HG02884 (cell line): ENCODE measurements around the gene CD6.

Source experiments
- ATAC-seq: cut with Tn5 transposase; IDR thresholded peaks from one replicate; pipeline ENCODE4 v1.9.1; 2021; ENCODE audit warnings: mild to moderate bottlenecking, moderate library complexity; ENCODE audit not compliant: unreplicated experiment

CD6 gene

DNA sequence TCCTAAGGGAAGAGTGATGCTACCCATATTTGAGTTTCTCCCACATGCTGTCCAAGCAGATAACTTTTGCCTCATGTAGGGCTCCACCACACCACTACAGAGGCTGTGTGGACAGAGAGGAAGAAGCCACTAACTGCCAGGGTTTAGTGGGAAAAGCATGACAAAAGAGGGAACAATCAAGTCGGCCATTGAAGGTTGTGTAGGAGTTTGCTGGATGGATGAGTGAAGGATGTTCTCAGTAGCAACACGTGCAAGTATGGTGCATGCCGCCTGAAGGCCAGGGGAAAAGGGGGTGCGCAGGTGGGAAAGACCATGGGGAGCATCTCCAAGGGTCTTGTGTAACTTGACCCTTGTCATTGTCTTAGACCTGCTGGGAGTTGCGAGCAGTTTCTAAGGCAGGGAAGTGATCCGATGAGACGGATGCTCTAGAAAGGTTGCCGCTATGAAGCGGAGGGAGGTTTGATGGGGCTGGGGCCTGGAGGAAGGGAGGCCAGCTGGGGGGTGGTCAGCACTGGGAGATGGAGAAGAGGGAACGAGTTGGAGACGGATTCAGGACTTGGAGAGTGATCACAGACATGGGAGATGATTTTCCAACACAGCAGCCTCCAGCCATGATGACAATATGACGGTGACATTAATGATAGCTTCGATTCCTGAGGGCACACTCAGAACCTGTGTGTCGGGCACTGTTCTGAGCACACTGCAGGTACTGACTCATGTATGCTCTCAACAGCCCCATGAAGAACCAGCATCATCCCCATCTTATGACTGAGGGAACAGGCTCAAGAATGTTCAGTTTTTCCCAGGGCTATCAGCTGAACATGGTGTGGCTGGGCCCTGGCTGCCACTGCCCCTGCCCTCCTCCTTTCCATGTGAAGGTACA lies 53.7 kb downstream of the CD6 start:
- no peak for ATAC-seq

DNA sequence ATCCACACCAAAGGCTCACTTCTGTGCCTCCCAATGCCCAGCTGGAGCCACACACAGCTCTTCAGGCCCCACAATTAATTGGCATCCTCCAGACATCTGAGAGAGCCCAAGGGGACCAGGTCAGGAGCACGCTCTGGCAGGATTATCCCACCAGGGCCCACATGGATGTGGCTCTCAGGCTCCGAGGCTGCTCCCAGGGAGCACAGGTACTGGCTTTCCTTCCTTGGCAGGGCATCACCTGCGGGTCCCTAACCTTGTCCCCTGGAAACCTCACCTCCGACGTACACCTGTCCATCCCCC lies 54.3 kb downstream of the CD6 start:
- no peak for ATAC-seq

DNA sequence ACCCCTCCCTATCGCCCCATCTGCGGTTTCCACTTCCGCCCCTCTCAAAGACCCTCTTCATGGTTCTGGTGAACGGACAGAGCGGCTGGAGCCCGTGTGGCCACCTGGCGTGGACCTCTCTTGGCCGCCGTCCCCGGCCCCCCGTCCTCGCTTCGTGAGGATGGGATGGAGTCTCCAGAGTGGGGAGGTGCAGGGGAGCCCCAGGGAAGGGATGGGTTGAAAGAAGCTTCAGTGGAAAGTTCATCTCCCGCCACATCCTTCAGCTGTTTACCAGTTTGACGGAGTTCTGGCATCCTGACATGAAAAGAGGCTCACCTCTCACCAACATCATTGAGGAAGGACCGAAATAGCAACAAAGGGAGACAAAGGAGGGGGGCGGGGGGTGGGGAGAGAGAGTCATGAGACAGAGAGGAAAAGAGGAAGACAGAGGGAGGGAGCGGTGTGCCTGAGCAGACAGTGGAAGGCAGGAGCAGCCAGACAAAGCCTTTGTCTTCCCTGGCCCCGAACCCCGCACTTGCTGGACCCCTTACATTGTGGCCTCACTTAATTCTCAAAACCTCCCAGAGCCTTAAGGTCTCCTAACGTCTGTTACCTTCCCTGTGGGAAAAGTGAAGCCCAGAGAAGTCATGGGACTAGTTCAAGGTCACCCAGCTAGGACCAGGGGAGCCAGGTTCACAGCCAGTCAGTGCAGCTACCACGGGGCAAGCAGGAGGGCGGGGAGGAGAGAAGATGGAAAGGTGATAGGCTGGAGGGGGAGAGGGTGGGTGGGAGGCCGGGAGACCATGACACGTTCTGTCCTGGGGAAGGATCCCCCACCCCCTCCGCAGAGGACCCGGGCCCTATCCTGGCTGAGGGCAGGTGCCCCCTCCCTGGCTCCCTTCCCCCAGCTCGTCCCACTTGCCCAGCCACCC lies 54.9 kb downstream of the CD6 start:
- ATAC-seq, result no peak

DNA sequence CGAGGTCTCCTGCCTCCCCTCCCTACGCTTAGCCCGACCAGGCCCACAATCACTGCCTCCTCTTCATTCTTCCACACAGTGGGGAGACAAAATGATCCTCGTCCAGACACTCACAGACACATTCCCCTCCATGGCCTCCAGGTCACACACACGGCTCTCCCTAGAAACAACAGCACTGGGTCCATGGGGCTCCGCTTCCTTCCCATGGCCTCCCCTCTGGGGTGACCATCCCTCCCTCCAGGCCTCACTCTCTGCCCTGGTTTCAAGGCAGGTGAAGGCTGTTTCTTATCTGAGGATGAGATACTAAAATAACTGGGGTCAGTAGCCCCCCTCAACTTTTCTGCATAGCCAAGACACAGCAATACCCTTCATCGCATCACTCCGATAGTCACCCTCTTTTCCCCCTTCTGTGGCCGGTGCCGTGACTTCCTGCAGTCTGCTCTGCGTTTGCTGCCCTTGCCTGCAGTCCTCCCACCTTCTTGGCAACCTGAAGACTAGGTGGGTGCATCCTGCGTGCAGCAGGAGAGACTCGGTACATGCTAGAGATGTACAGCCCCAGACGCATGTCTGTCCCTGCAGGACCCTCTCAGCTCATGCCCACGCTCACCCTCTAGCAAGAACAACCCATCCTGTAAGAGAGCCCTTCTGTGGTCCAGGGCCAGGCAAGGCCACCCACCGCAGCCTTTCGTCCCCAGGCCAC lies 55.8 kb downstream of the CD6 start:
- ATAC-seq, result no peak

DNA sequence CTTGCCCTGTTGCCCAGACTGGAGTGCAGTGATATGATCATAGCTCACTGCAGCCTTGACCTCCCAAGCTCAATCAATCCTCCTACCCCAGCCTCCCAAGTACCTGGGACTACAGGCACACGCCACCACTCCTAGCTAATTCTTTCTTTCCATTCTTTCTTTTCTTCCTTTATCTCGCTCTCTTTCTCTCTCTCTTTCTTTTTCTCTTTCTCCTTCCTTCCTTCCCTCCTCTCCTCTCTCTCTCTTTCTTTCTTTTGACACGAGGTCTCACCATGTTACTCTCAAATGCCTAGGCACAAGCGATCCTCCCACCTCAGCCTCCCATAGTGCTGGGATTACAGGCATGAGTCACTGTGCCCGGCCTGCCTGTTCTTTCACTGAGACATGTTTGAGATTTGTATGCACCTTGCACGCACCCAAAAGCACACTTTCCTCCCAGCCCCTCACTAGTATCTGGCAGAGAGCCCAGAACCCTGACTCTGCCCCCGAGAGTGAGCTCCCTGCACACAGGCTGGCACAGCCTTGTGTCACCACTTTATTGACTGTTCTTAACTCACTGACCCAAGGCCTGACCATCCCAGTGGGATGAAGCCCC lies 56.8 kb downstream of the CD6 start:
- ATAC-seq, result peak; percentile 81

DNA sequence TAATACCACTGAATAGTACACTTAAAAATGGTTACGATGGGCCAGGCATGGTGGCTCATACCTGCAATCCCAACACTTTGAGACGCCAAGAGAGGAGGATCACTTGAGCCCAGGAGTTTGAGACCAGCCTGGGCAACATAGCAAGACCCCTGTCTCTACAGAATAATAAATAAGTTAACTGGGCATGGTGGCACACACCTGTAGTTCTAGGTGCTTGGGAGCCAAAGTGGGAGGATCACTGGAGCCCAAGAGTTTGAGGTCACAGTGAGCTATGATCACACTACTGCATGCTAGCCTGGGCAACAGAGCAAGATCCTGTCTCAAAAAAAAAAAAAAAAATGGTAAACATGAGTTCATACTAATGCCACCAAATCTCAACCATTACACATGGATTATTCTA lies 61.3 kb downstream of the CD6 start:
- no peak for ATAC-seq

DNA sequence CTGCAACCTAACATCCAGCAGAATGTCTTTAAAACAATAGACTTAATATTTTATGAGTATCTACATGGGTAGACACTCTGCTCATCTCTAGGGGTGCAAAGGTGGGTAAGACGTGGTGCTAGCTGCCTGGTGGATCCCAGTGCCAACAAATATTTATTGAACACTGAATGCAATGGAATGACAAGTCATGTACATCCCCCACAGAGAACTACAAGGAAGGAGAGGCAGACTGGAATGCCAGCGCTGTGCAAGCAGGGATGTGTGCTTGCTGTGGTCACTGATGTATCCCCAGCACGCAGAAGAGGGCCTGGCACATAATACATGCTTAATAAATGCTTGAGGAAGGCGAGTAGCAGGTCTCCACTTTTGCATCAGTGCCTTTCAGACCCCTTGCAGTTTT lies 61.9 kb downstream of the CD6 start:
- ATAC-seq, result no peak

DNA sequence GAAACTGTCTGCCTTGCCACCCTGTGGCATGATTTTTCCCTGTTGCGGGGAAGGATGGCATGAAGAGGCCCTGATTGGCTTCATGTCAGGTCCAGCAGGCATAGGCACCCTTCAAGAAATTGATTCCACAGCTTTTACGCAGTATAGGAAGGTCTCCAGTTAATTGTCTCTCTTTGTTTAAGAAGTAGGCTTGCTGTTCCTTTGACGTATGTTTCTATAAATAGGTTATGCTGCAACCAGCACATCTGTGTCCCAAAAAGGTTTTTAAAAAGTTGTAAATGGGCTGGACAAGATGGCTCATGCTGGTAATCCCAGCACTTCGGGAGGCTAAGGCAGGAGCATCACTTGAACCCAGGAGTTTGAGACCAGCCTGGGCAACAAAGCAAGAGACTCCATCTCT lies 62.6 kb downstream of the CD6 start:
- ATAC-seq, result no peak

DNA sequence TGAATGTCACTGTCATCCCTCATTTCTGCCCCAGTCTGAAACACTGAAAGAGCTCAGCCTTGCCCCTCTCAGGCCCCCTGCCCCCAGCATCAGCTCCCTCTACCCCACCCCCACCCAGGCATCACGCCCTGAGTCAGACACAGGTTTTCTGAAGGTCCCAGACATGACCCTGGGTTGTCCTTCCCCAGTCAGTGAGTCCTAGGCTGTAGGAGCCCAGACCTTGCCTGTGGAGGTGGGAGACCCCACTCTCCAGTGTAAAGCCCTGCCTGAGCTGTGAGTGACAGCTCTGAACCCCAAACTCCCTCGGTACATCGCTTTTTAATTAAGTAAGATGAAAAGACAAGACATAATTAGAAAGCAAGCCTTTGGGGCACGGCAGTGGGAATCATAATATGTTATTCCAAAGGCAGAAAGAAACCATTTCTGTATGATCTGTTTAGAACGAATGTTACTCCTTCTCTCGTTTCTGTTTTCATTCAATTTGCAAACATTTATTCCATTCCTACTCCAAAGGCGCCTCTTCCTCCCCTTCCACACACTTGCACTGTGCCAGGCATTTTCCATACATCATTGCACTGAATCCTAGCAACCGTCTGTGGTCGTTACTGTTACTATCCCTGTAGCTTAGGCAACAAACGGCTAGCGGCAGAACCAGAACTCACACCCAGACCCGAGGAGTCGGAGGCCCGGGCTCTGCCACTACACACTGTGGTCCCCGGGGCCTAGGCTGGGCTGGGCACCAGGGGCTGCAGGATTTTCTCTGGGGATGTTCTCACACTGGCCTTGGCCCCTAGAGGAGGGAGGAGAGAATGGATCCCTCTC lies 63.4 kb downstream of the CD6 start:
- ATAC-seq, result no peak

DNA sequence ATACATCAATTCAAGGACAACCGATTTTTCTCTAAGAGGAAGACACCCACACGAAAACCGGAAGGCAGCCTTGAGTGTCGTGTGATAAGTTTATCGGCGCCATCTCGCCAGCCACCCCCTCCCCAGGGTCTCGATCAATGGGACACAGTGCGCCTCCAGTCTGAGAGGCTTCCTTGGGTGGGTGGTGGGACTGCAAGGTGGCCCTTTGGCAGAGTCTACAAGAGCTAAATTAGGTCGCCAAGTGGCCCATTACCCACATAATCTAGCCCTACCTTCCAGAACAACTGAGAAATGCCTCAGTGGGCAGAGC lies 64.0 kb downstream of the CD6 start:
- no peak for ATAC-seq

DNA sequence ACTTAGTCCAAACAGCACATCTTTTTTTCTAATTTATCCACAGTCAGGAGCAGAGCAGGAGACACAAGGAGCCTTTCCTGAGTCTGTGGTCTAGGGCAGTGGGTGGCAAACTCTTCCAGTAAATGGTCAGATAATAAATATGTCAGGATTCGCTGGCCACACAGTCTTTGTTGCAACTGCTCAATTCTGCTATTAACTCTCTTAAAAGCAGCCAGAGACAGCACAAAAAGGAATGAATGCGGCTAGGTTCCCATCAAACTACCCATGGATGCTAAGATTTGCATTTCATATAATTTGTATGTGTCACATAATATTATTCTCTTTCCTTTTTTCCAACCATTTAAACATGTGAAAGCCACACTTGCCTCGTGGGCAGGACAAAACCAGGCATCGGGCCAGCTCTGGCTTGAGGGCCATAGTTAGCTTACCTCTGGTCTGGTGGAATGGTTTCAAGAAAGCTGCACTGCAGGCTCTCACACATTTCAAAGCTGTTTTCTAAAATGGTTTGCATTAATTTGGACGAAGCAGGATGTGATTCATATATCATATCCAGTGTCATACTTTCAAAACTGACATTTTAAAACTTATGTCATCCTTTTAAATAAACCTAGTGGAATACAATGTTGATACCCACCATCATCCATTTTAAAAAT lies 66.1 kb downstream of the CD6 start:
- ATAC-seq, result no peak

DNA sequence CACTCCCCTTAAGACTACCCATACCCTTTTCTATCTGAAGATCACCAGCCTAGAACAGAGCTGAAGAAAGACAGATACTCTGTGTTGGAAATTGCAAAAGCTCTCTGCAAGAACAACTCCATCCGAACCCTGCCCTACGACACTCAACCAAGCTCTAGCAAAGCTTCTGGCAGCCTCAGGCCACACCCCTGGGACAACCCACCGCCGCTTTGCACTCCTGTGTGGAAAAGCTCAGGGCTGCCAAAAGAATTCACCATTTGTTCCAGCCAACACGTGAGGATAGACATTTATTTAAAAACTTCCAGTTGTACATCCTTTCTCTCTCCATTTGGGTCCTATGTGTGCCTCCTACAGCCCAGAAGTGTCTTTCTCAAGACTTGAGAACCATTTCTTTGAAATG lies 68.4 kb downstream of the CD6 start:
- ATAC-seq, result no peak

DNA sequence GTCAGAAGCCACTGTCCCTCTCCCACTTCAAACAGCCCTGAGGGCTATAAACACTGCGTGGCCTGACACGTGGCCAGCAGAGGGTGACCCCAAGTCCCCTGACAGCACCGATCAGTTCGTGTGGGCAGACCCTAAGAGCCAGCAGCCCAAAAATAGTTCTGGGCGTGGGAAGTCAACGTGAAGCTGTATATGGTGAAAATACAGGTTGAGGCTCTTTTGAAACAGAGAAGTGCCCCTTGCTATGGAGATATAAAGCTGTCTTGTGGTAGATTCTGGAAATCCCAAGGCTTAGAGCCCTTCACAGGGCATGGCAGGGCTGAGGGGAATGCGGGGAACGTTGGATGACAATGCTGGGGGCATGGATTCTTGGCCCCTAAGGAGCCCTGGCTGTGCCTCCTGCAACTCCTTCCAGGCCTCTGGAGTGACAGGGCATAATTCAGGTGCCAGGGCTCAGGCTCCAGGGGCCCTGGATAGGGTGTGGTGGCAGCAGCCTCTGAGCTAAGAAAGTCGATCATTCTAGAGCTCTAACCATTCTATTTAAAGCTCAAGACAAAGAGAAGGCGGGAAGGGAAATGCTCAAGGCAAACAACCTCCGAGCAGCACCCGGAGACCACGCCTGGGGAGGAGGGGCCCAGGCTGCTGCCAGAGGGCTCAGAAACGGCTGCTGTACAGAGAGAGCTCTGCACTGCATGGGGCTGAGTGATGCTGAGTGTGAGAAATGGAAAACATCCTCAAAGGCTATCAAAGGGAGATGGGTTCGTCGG lies 70.5 kb downstream of the CD6 start:
- ATAC-seq, result peak; percentile 91

DNA sequence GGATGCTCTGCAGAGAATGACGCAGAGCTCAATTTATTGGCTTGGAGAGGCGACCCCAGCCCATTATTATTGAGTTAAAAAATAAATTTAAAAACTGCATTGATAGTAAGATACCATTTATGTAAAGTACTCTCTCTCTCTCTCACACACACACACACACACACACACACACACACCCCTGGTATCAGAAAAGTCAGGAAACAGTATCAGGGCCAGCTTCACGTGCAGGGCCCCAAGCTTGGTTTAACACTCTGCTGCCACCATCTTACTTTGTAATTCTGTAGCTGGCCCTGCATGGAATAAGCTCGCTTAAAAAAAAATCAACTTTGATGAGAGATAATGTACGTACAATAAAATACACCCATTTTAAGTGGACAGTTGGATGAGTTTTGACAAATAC lies 71.1 kb downstream of the CD6 start:
- ATAC-seq, result no peak

DNA sequence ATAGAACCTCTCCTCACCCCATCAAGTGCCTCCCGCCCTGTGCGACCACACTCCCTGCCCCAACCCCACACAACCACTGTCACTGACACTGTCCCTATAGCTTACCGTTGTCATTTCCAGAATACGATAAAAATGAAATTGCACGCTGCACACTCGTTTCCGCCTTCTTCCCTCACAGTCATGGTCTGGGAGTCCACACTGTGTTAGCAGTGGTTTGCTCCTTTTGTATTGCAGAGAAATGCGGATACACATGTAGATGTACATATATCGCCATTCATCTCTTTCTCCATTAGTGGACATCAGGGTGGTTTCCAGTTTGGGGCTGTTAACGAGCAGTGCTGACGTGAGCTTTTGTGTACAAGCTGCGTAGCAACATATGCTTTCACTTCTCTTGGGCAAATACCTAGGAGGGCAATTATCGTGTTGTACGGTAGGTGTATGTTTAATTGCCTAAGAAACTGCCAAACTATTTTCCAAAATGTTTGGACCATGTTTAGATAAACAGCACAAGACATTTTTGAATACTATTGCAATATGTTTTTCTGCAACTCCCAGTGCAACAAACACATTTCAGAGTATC lies 71.6 kb downstream of the CD6 start:
- ATAC-seq, result no peak

DNA sequence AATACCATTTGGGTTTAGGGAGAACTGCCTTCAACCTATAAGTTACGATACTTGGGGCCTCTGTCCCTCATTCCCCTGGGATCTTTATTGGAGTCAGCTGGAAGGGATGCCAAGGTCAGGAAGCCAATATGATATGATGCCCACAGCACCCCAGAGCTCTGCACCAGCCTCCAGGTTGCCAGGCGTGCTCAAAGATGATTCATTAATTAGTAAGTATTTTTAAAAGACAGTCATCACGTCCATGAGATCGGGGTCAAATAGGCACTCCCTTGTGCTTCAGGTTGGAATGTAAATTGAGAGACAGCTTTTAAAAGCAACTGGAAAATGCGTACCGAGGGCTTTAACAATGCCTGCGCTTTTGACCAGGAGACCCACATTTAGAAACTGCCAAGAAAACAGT lies 73.8 kb downstream of the CD6 start:
- no peak for ATAC-seq

DNA sequence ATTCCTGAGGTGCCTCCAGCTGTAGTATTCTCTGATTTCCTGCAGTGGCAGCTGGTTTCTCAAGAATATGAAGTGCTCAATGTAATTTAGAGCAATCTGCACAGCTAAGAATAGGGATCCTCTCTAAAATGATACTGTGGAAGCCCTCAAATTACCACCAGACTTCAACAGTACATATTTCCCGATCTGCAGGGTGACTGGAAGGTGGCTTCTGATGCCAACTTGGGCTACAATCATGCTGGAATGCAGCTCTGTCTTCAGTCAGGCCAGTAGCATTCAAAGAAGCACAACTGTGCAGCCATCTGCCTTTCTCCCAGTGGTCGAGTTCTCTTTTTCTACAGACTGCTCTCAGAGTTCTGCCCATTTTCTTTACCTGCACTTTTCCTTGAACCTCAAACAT lies 75.4 kb downstream of the CD6 start:
- ATAC-seq, result no peak

DNA sequence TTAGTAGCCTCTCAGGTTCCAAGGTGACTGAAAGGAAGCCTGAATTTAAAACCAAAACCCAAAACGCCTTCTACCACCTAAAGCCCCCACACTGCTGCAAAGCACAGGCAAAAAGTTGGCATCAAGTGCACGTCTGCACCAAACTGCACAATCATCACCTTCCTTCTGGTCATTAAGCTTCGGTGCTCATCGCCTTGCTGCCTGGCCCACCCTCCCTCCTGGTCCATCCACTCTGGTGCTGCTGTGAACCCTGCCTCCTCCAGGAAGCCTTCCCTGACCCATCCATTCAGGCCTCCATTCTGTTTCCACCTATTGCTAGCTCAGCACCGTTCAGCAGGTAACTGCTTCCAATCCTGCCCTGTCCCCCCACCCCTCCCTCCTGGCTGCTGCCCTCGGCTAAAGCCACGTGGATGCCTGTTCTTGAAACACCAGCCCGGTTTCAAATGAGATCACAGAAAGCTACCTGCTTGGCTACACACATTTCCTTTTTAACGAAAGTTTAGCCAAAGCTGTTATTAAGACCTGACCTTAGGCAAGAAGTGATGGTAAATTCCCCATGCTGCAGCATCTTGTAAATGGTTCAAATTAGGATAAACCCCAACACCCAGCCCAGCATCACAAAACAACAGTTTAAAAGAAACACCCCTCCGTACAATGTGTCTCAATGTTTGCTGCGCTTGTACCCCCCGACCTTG lies 77.0 kb downstream of the CD6 start:
- no peak for ATAC-seq

DNA sequence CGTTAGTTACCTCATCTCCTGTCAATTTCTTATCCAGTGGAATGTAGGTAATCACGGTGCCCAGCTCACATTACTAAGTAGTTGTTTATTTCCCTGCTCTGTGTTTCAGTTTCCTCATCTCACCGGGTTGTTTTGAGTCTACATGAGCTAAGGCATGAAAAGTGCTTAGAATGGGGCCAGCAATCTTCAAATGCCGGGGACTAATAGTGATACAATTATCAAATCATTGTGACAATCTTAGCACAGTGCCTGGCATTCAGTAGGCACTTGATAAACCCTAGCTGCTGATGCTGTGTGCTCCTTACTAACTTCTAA lies 77.5 kb downstream of the CD6 start:
- ATAC-seq, result no peak
